Measurements from ENCODE around the gene KIAA0513.

The KIAA0513 gene

GRCh38 chr16:85138825-85139627, 111.4 kb downstream of the KIAA0513 start:
- DNase-seq, result no peak

DNA sequence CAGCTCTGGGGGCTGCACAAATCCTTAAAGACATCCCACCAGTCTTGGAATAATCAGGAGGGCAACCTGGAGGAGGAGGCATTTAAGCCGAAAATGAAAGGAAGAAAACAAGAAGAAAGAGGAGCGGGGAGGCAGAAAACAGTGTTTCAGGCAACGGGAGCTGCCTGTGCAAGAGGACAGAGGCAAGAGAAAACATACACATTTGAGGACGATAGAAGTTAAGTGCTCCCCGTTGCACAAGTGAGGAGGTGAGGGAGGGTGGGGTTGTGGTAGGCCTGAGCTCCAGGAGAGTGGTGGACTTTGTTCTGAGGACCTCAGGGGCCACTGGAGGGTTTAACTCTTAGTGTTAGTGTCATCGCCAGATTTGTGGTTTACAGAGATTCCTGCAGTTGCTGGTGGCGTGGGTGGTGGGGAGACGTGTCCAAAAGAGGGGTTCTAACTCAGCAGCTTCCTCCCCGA, 112.3 kb downstream of the KIAA0513 start:
- no peak for DNase-seq

- no peak for DNase-seq
Observed at GRCh38 chr16:85140455-85141012, 112.9 kb downstream of the KIAA0513 start.

GRCh38 chr16:85141491-85142128, 114.0 kb downstream of the KIAA0513 start:
- DNase-seq, result no peak

DNA sequence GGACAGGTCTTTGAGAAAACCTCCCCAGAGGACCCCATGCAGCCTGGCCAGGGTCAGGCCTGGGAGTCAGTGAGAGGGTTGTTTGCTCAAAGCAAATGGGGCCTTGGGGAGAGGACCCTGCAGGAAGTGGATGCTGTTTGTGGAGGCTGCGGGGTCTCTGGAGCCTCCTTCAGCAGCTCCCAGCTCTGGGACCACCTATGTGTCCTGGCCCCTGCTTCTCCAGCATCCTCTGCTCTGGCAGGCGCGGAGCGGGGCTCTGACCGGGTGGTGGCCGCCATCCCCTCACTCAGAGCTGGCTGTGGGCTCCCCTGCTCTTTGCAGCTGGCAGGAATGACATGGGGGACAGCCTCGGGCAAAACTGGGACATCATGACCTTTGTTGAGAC, 114.5 kb downstream of the KIAA0513 start:
- no peak for DNase-seq

DNA sequence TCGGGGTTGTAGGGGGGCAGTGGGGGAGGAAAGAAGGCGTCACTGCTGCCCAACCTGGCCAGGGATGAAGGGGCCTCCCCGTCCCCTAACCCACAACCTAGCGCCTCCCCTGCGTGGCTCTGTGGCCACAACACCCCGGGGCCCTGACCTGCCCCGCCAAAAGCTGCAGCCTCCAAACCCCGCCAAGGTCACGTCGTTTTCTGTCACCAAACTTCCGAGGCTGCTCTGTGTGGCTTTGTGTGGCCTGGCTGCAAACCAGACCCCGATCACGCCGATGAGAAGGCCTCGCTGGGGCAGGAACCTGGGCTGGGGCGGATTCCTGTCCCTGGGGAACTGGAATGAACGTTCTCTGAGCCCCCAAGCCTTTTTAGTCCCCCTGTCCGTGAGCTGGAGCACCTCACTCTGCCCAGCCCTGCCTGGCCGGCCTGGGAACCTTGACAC, 115.2 kb downstream of the KIAA0513 start:
- no peak for DNase-seq
